GM18951 (cell line): ENCODE results near the gene POFUT2.

Experiments
- POLR2A ChIP-seq: IDR thresholded peaks from 4 replicates; pipeline ENCODE4 v1.6.1; 2011; ENCODE audit warnings: mild to moderate bottlenecking; ENCODE audit not compliant: insufficient read length, insufficient read depth; ENCODE audit errors: extremely low read depth
- in situ Hi-C: fragments of 300-500 bp; cut with MboI; formaldehyde crosslinking; loops from one replicate; pipeline ENCODE4 v1.12.0; 2022; ENCODE audit warnings: low sequenced_read_pairs, mixed read lengths, inconsistent platforms; ENCODE audit not compliant: unreplicated experiment

POFUT2 gene

GRCh38 chr21:45222001-45222400, 65.7 kb downstream of the POFUT2 start:
- TF ChIP-seq POLR2A: no peak
- in situ Hi-C loops: no loop called here

GRCh38 chr21:45220714-45221490, 66.8 kb downstream of the POFUT2 start:
- in situ Hi-C loops: no loop called here

GRCh38 chr21:45220071-45220481, 67.6 kb downstream of the POFUT2 start:
- in situ Hi-C loops: no loop called here
- TF ChIP-seq POLR2A: no peak

More at GRCh38 chr21:45220714-45221490, 66.8 kb downstream of the POFUT2 start:
- TF ChIP-seq POLR2A: no peak

- no peak for TF ChIP-seq POLR2A
- in situ Hi-C loops: no loop called here
These were observed 68.2 kb downstream of the POFUT2 start for GRCh38 chr21:45219517-45219916.

GRCh38 chr21:45217010-45217409, 70.7 kb downstream of the POFUT2 start:
- TF ChIP-seq POLR2A: no peak
- in situ Hi-C loops: no loop called here

GRCh38 chr21:45215213-45215612, 72.5 kb downstream of the POFUT2 start:
- TF ChIP-seq POLR2A: no peak
- in situ Hi-C loops: no loop called here
